Measurements from ENCODE around the gene GANC.

- TF ChIP-seq ZNF561 (CRISPR knock-in tag; conservative IDR thresholded peaks at IDR 0.05) (no peak), SUPT5H (IDR thresholded peaks at IDR 0.05) (no peak), ZNF239 (CRISPR knock-in tag; IDR thresholded peaks at IDR 0.05) (no peak), CBX2 (IDR thresholded peaks at IDR 0.05; ENCODE audit: insufficient read depth, low read length, poor library complexity, severe bottlenecking) (no peak), CTCF (IDR thresholded peaks at IDR 0.05 in 2 of 3, conservative IDR thresholded peaks at IDR 0.05 in 1 of 3; ENCODE audit: insufficient read depth in 2 of 3, low read depth in 1 of 3, low read length in 3 of 3) (no peak), EGR1 (conservative IDR thresholded peaks at IDR 0.05) (no peak), CHD1 (IDR thresholded peaks at IDR 0.05; ENCODE audit: low read length) (no peak), POLR2AphosphoS5 (IDR thresholded peaks at IDR 0.05; ENCODE audit: control insufficient read depth, insufficient read depth, low read depth, low read length) (no peak), JUNB (CRISPR knock-in tag; conservative IDR thresholded peaks at IDR 0.05) (no peak), MED1 (CRISPR knock-in tag; IDR thresholded peaks at IDR 0.05; ENCODE audit: borderline replicate concordance) (no peak)
These were observed 41.8 kb downstream of the GANC start for GRCh38 chr15:42314818-42315217.
